ENCODE measurements around the gene SGMS1. TPM values are rescaled to one million over a fixed set of nuclear protein-coding genes. Genes with fewer than 3 reads are reported as not detected.

Gene SGMS1
- total and polyA plus RNA-seq, 2 experiments from 2014 or later: 15.0 to 34.7 TPM

DNA sequence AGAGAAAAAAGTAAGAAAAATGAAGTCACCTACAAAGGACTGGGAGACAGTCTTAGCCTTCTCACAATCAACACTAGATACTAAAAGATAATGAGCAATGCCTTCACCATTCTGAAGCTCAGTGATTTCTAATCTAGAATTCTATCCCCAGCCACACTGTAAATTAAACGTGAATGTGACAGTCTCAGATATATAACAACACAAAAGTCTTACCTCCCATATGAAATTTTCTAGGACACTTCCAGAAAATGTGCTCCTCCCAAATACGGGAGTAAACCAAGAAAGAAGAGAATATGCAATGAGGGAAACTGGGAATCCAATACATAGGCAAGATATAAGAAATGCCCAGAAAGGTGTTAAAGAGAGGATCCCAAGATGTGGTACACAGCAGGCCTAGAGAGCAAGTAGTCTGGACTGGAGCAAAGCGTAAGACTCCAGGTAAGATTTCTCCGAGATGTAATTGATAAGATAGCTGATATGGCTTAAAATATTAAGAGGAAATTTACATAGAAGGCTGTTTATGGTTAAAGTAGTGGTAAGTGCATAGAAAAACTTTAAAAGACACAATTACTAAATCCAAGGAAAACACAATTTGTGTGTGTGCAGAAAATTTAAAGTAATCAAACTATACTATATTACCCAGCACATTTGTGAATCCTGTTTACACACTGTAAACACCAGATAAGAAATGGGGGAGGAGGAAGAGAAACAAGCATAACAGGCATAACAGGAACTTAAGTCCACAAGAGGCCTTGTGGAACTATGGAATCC lies 44.1 kb downstream of the SGMS1 start:
- no peak overlapping the region for H3K4me3 ChIP-seq
- H3K4me3 Mint-ChIP-seq: no peak overlapping the region
- H2AFZ ChIP-seq: no peak overlapping the region
- 0 out of 2 replicates have a peak overlapping the region, but pooled peaks have one; percentile 4 for H3K4me2 ChIP-seq
- TF ChIP-seq, protein P1, sequence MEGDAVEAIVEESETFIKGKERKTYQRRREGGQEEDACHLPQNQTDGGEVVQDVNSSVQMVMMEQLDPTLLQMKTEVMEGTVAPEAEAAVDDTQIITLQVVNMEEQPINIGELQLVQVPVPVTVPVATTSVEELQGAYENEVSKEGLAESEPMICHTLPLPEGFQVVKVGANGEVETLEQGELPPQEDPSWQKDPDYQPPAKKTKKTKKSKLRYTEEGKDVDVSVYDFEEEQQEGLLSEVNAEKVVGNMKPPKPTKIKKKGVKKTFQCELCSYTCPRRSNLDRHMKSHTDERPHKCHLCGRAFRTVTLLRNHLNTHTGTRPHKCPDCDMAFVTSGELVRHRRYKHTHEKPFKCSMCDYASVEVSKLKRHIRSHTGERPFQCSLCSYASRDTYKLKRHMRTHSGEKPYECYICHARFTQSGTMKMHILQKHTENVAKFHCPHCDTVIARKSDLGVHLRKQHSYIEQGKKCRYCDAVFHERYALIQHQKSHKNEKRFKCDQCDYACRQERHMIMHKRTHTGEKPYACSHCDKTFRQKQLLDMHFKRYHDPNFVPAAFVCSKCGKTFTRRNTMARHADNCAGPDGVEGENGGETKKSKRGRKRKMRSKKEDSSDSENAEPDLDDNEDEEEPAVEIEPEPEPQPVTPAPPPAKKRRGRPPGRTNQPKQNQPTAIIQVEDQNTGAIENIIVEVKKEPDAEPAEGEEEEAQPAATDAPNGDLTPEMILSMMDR (conservative IDR thresholded peaks at IDR 0.05; ENCODE audit: low read depth in 2 of 2): no peak
- TF ChIP-seq JUNB (IDR thresholded peaks at IDR 0.05; ENCODE audit: unreplicated experiment) (no peak), EZH2 (IDR thresholded peaks at IDR 0.05; ENCODE audit: low read depth, unreplicated experiment) (no peak), STAT1 (IDR thresholded peaks at IDR 0.05; ENCODE audit: unreplicated experiment) (no peak), ZNF114 (CRISPR knock-in tag; IDR thresholded peaks at IDR 0.05) (no peak), POLR2AphosphoS5 (IDR thresholded peaks at IDR 0.05; ENCODE audit: low read depth) (no peak), NANOG (IDR thresholded peaks at IDR 0.05; ENCODE audit: borderline replicate concordance) (no peak), EZH2phosphoT487 (IDR thresholded peaks at IDR 0.05; ENCODE audit: unreplicated experiment) (no peak), CREB1 (CRISPR knock-in tag; IDR thresholded peaks at IDR 0.05; ENCODE audit: low read depth) (no peak), ZNF331 (CRISPR knock-in tag; IDR thresholded peaks at IDR 0.05; ENCODE audit: low read depth) (no peak)
- TF ChIP-seq, protein P2, sequence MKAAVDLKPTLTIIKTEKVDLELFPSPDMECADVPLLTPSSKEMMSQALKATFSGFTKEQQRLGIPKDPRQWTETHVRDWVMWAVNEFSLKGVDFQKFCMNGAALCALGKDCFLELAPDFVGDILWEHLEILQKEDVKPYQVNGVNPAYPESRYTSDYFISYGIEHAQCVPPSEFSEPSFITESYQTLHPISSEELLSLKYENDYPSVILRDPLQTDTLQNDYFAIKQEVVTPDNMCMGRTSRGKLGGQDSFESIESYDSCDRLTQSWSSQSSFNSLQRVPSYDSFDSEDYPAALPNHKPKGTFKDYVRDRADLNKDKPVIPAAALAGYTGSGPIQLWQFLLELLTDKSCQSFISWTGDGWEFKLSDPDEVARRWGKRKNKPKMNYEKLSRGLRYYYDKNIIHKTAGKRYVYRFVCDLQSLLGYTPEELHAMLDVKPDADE (IDR thresholded peaks at IDR 0.05): no peak
- TF ChIP-seq, protein P3, sequence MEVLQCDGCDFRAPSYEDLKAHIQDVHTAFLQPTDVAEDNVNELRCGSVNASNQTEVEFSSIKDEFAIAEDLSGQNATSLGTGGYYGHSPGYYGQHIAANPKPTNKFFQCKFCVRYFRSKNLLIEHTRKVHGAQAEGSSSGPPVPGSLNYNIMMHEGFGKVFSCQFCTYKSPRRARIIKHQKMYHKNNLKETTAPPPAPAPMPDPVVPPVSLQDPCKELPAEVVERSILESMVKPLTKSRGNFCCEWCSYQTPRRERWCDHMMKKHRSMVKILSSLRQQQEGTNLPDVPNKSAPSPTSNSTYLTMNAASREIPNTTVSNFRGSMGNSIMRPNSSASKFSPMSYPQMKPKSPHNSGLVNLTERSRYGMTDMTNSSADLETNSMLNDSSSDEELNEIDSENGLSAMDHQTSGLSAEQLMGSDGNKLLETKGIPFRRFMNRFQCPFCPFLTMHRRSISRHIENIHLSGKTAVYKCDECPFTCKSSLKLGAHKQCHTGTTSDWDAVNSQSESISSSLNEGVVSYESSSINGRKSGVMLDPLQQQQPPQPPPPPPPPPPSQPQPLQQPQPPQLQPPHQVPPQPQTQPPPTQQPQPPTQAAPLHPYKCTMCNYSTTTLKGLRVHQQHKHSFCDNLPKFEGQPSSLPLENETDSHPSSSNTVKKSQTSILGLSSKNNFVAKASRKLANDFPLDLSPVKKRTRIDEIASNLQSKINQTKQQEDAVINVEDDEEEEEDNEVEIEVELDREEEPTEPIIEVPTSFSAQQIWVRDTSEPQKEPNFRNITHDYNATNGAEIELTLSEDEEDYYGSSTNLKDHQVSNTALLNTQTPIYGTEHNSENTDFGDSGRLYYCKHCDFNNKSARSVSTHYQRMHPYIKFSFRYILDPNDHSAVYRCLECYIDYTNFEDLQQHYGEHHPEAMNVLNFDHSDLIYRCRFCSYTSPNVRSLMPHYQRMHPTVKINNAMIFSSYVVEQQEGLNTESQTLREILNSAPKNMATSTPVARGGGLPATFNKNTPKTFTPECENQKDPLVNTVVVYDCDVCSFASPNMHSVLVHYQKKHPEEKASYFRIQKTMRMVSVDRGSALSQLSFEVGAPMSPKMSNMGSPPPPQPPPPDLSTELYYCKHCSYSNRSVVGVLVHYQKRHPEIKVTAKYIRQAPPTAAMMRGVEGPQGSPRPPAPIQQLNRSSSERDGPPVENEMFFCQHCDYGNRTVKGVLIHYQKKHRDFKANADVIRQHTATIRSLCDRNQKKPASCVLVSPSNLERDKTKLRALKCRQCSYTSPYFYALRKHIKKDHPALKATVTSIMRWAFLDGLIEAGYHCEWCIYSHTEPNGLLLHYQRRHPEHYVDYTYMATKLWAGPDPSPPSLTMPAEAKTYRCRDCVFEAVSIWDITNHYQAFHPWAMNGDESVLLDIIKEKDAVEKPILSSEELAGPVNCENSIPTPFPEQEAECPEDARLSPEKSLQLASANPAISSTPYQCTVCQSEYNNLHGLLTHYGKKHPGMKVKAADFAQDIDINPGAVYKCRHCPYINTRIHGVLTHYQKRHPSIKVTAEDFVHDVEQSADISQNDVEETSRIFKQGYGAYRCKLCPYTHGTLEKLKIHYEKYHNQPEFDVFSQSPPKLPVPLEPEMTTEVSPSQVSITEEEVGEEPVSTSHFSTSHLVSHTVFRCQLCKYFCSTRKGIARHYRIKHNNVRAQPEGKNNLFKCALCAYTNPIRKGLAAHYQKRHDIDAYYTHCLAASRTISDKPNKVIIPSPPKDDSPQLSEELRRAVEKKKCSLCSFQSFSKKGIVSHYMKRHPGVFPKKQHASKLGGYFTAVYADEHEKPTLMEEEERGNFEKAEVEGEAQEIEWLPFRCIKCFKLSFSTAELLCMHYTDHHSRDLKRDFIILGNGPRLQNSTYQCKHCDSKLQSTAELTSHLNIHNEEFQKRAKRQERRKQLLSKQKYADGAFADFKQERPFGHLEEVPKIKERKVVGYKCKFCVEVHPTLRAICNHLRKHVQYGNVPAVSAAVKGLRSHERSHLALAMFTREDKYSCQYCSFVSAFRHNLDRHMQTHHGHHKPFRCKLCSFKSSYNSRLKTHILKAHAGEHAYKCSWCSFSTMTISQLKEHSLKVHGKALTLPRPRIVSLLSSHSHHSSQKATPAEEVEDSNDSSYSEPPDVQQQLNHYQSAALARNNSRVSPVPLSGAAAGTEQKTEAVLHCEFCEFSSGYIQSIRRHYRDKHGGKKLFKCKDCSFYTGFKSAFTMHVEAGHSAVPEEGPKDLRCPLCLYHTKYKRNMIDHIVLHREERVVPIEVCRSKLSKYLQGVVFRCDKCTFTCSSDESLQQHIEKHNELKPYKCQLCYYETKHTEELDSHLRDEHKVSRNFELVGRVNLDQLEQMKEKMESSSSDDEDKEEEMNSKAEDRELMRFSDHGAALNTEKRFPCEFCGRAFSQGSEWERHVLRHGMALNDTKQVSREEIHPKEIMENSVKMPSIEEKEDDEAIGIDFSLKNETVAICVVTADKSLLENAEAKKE (CRISPR knock-in tag; IDR thresholded peaks at IDR 0.05): no peak
- TF ChIP-seq, protein P4, sequence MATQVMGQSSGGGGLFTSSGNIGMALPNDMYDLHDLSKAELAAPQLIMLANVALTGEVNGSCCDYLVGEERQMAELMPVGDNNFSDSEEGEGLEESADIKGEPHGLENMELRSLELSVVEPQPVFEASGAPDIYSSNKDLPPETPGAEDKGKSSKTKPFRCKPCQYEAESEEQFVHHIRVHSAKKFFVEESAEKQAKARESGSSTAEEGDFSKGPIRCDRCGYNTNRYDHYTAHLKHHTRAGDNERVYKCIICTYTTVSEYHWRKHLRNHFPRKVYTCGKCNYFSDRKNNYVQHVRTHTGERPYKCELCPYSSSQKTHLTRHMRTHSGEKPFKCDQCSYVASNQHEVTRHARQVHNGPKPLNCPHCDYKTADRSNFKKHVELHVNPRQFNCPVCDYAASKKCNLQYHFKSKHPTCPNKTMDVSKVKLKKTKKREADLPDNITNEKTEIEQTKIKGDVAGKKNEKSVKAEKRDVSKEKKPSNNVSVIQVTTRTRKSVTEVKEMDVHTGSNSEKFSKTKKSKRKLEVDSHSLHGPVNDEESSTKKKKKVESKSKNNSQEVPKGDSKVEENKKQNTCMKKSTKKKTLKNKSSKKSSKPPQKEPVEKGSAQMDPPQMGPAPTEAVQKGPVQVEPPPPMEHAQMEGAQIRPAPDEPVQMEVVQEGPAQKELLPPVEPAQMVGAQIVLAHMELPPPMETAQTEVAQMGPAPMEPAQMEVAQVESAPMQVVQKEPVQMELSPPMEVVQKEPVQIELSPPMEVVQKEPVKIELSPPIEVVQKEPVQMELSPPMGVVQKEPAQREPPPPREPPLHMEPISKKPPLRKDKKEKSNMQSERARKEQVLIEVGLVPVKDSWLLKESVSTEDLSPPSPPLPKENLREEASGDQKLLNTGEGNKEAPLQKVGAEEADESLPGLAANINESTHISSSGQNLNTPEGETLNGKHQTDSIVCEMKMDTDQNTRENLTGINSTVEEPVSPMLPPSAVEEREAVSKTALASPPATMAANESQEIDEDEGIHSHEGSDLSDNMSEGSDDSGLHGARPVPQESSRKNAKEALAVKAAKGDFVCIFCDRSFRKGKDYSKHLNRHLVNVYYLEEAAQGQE (IDR thresholded peaks at IDR 0.05; ENCODE audit: unreplicated experiment): no peak
- peaks cover 59% of the 10 kb centered on the region for H3K79me2 ChIP-seq (replicated peaks; ENCODE audit: insufficient read depth)
- H3K36me3 Mint-ChIP-seq (ENCODE audit: low read depth): peaks cover 24% of the 10 kb centered on the region; the same call in 2 of the 3 replicates
- peaks cover 57% of the 10 kb centered on the region for H3K4me1 Mint-ChIP-seq
- no peaks in the 10 kb centered on the region for H4K20me1 ChIP-seq (replicated peaks; ENCODE audit: insufficient read depth)
- no peaks in the 10 kb centered on the region for H3K9me3 Mint-ChIP-seq
- peaks cover 57% of the 10 kb centered on the region for H3K4me1 ChIP-seq (ENCODE audit: insufficient read depth)
- H3K27me3 Mint-ChIP-seq (ENCODE audit: insufficient read depth, low read depth, poor library complexity): no peaks in the 10 kb centered on the region
- DNase-seq (ENCODE audit: low spot score): no peak
- no peak for ATAC-seq
- 0 out of 2 replicates have a peak overlapping the region, but pooled peaks have one; percentile 17 for H3K27ac ChIP-seq (ENCODE audit: low read depth)
- H3K36me3 ChIP-seq (ENCODE audit: insufficient read depth): no peaks in the 10 kb centered on the region
- H3F3A ChIP-seq (replicated peaks; ENCODE audit: low read depth): no peaks in the 10 kb centered on the region
- no peaks in the 10 kb centered on the region for H3K27me3 ChIP-seq (ENCODE audit: insufficient read depth)
- 0 out of 2 replicates have a peak overlapping the region, but pooled peaks have one; percentile 17 for H3K27ac Mint-ChIP-seq
- H3K9me2 ChIP-seq (ENCODE audit: insufficient read depth): no peaks in the 10 kb centered on the region
